Hair follicle dermal papilla cell (primary cell): ENCODE data around the gene CLCA1. TPM values are rescaled to one million over a fixed set of nuclear protein-coding genes. Genes with fewer than 3 reads are reported as not detected.

ENCODE experiments used
- total RNA-seq: library from RNA; depleted of rRNA; stranded (reverse); fragments of >200 nt; gene quantifications from 2 replicates; pipeline ENCODE4 v1.2.3, GENCODE V29; 2012

Gene CLCA1, protein sequence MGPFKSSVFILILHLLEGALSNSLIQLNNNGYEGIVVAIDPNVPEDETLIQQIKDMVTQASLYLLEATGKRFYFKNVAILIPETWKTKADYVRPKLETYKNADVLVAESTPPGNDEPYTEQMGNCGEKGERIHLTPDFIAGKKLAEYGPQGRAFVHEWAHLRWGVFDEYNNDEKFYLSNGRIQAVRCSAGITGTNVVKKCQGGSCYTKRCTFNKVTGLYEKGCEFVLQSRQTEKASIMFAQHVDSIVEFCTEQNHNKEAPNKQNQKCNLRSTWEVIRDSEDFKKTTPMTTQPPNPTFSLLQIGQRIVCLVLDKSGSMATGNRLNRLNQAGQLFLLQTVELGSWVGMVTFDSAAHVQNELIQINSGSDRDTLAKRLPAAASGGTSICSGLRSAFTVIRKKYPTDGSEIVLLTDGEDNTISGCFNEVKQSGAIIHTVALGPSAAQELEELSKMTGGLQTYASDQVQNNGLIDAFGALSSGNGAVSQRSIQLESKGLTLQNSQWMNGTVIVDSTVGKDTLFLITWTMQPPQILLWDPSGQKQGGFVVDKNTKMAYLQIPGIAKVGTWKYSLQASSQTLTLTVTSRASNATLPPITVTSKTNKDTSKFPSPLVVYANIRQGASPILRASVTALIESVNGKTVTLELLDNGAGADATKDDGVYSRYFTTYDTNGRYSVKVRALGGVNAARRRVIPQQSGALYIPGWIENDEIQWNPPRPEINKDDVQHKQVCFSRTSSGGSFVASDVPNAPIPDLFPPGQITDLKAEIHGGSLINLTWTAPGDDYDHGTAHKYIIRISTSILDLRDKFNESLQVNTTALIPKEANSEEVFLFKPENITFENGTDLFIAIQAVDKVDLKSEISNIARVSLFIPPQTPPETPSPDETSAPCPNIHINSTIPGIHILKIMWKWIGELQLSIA
- not detected in 2 replicates for total RNA-seq

DNA sequence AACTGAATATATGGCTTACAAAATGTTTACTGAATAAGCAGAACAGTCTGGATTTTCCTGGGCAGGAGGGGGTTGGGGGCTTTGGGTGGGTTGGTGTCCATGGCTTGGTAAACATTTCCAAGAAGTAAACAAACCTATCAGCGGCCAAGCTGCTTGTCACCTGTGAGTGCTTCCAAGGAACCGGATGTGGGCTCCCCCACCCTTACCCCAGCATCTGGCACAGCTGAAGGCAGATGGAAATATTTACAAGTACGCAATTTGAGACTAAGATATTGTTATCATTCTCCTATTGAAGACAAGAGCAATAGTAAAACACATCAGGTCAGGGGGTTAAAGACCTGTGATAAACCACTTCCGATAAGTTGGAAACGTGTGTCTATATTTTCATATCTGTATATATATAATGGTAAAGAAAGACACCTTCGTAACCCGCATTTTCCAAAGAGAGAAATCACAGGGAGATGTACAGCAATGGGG, at the start of gene CLCA1:
TSS of gene CLCA1 (plus strand) at position 427 of the 477 bp plus-strand sequence. CDS start at position 472, 45 bp downstream.

DNA sequence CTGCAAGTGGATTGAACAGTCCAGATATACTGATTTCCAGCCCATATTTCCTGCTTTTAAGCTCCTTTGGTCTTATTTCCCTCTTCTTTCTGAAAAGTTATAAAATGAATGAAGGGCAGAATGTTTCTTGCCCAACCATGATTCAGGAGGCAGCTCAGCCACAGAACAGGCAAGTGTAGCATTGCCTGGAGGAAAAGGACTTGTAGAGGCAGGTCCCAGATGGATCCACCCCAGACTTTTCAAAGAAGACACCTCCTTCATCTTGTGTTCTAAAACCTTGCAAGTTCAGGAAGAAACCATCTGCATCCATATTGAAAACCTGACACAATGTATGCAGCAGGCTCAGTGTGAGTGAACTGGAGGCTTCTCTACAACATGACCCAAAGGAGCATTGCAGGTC, 44.9 kb upstream of the CLCA1 start, which contains the start of gene CLCA2:
TSS of gene CLCA2 (plus strand) at position 299 of the 400 bp plus-strand sequence. CDS start at position 376, 77 bp downstream.

DNA sequence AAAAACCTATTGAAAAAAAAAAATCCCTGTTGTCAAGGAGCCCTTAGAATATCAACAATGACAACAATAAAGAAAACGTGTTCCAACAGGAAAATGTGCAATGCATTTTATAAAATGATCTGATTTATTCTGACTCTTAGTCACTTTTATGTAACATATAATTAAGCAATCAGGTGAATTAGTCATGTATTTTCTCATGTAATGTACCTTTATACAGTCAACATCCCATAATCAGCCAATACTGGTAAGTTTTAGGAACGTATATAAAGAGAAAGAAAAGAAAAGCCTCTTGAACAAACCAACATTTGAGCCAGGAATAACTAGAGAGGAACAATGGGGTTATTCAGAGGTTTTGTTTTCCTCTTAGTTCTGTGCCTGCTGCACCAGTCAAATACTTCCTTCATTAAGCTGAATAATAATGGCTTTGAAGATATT, 78.1 kb downstream of the CLCA1 start, which contains the start of gene CLCA4:
TSS of gene CLCA4 (plus strand) at position 292 of the 435 bp plus-strand sequence. CDS start at position 334, 42 bp downstream.

Other genes with a start within 250 kb of the CLCA1 start
- gene ODF2L, start 72.6 kb upstream of the CLCA1 start, total RNA-seq: 65.1 and 86.2 TPM in 2 replicates
- 6.0 and 7.7 TPM in 2 replicates for gene CLCA2, start 44.8 kb upstream of the CLCA1 start, total RNA-seq
- not detected in 2 replicates for gene CLCA4, start 78.2 kb downstream of the CLCA1 start, total RNA-seq
- gene SH3GLB1, start 235.6 kb downstream of the CLCA1 start, total RNA-seq: 46.8 and 53.5 TPM in 2 replicates